ENCODE measurements around the gene NOMO2.
"Not testable (repeated sequence)": the region's sequence is repeated elsewhere in the genome, so short reads cannot be mapped to it uniquely, and the experiment has no call there.

- TF ChIP-seq EZH2 (IDR thresholded peaks at IDR 0.05; ENCODE audit: borderline replicate concordance, low read depth, low read length, severe bottlenecking); CTCF (IDR thresholded peaks at IDR 0.05; ENCODE audit: borderline replicate concordance, extremely low read depth, low read length, poor library complexity, severe bottlenecking): not testable (repeated sequence)
Measured at GRCh38 chr16:18580396-18580795, 18.5 kb upstream of the NOMO2 start.

All from DND-41 (cell line).